T-helper 2 cell treated with Interferon-gamma antibody and Interleukin-4, amounts not matched to agents 100 ng/mL and 5 ng/mL, for 36 hours (primary cell): ENCODE results near the gene FAM43A. TPM values are rescaled to one million over a fixed set of nuclear protein-coding genes. Genes with fewer than 3 reads are reported as not detected.

ENCODE experiments used
- intact Hi-C: fragments of 100-400 bp; cut with micrococcal nuclease; formaldehyde crosslinking; loops from one replicate; pipeline ENCODE4 v1.15.1; 2023
- total RNA-seq: library from RNA; stranded (reverse); gene quantifications from 2 replicates; pipeline ENCODE4 v1.2.3, GENCODE V29; 2022

Gene FAM43A, protein sequence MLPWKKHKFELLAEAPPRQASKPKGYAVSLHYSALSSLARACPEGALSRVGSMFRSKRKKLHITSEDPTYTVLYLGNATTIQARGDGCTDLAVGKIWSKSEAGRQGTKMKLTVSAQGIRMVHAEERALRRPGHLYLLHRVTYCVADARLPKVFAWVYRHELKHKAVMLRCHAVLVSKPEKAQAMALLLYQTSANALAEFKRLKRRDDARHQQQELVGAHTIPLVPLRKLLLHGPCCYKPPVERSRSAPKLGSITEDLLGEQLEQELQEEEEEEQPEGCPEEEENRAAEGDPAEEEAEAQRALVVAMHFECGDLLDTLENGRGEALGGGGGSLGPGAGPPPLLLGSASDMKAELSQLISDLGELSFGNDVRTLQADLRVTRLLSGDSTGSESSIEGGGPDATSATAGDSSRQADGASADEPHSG
- 2.4 and 2.5 TPM in 2 replicates for total RNA-seq

DNA sequence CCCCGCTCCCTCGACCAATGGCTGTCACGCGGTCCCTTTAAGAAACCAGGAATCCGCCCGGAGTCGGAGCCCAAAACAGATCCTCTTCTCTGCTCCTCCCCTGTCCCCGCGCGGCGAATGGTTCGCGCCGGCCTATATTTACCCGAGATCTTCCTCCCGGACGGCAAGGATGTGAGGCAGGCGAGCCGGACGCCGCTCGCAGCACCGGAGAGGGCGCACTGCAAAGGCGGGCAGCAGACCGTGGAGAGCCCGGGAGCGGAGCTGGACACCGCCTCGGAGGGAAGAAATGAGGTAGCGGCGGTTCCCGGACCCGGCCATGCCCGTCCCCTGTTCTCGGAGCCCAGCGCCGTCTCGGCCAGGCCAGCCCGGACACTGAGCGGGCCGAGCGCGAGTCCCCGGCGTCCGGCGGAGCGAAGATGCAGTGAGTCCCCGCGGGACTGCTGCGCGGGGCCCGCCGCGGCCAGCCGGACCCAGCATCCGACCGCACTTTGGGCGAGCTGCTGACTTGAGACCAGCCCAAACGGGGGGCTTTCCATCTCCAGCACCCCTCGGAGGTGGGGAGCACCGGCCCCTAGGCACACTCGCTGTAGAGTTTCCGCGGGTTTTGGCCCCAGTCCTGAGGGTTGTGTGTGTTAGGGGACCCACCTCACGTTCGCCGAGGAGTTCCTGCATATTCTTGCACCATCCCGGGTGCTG, at the start of gene FAM43A:
FAM43A (plus strand) TSS at position 166 of the 696 bp plus-strand sequence. CDS start 944 bp downstream, outside the sequence.
- intact Hi-C loops, result loop anchor here (1.0 to 5.0 kb wide), 4 partner anchors 14 to 584 kb away; partner anchors contain the start of genes HES1 and LSG1

DNA sequence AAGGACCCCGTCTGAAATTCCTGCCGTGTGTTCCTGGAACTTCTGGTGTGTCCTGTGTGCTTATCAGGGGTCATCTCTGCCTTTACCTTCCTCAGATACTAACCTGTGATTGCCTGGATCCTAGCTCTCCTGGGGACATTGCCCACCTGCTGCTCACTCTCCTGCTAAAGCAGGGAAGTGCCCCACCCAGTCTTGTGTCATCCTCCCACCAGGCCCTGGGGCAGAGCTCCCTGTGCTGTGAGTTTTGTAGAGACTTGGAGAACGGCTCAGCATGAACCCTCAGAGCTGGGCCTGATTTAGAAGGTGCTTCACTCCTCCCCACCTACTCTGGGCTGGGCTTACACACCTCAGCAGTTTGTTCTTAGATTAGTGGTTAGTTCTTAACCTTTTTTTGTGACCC, 48.6 kb upstream of the FAM43A start:
- intact Hi-C loops, result no loop called here

DNA sequence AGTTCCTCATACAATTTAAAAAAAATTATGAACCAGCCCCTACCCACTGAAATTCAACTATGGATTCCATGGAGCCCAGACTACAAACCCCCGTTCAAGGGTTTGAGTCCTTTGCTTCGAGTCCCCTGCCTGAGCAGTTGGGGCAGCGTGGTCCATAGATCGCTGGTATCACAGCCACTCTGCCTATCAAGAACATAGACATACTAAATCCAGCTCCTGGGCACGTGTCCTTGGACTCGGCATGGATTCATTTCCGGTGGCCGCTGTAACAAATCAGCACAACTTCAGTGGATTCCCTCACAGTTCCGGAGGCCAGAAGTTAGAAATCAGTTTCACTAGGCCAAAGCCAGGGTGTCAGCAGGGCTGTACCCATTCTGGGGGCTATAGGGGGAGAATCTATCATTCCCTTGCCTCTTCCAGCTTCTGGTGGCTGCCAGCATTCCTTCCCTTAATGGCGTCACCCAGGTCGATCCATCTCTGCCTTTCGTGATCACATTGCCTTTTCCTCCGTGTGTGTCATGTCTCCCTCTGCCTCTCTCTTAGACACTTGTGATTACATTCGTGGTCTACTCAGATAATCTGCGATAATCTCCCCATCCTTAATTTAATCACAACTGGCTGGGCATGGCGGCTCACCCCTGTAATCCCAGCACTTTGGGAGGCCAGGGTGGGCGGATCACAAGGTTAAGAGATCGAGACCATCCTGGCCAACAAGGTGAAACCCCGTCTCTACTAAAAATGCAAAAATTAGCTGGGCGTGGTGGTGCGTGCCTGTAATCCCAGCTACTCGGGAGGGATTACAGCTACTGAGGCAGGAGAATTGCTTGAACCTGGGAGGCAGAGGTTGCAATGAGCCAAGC, 47.9 kb upstream of the FAM43A start:
- intact Hi-C loops, result no loop called here

DNA sequence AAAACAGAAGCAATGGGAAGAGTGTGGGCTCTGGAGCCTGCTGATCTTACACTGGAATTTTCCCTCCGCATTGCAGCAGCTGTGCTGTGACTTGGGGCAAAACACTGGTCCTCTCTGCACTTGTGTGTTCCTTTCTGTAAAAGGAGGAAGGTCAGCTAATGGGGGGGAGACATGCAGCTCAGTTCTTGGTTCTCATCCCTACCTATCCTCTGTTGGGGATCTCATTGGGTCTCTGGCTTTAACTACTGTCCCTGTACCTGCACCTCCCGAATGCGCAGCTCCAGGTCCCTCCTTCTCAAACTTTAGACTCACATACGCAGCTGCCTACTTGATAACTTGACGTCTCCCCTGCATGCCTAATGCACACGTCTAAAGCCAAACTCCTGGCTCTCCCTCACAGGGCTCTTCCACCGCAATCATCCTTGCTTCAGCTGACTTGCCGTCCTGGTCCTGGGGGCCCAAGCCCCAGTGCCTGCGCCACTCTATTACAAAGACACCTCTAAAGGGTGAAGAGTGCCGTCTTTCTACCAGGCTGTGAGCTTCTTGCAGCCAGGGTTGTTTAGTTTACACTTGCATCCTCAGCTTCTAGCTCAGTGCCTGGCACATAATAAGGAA, 46.6 kb upstream of the FAM43A start:
- intact Hi-C loops, result no loop called here

DNA sequence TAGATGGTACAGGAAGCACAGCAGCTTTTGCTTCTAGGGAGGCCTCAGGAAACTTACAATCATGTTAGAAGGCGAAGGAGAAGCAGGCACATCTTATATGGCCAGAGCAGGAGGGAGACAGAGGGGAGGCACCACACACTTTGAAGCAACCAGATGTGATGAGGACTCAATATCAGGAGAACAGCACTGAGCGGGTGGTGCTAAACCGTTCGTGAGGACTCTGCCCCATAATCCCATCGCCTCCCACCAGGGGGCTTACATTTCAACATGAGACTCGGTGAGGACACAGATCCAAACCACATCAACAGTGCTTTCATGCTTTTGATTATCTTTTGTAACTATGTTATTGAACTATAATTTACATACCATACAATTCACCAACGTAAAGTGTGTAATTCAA, 44.9 kb upstream of the FAM43A start:
- intact Hi-C loops, result no loop called here

DNA sequence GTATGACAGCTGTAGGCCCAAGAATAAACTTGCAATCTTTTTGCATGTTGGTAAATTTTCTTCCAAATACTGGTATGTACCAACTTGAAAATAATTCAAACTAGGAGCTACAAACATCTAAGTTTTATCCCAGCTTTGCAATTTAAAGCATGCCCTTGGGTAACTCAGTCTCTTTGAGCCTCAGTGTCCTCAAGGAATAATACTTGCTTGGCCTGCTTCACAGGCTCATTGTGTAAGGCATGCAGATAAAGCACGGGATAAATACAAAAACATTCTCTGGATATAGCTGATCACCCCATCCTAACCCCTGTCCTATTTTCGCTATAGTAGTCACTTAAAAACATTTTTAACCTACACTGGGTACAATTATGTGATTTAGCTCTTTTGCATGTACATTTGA, 42.9 kb upstream of the FAM43A start:
- intact Hi-C loops, result no loop called here

DNA sequence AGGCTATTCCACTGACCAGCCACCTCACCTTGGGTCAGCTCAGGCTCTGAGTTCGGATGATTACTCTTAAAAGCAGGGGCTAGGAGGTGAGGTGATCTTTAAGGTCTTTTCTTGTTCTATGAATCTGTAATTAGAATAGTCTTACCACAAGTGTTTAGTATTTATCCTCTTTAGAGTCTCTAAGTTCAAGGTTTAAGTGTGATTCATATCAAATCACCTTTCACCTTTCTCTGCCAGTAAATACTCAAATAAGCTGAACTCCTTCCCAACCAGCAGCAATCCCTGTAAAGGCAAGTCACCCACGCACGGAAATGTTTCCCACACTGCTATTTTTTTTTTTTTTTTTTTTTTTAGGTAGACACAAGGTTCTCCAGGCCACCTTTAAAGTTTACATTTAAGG, 37.9 kb upstream of the FAM43A start:
- intact Hi-C loops, result no loop called here

DNA sequence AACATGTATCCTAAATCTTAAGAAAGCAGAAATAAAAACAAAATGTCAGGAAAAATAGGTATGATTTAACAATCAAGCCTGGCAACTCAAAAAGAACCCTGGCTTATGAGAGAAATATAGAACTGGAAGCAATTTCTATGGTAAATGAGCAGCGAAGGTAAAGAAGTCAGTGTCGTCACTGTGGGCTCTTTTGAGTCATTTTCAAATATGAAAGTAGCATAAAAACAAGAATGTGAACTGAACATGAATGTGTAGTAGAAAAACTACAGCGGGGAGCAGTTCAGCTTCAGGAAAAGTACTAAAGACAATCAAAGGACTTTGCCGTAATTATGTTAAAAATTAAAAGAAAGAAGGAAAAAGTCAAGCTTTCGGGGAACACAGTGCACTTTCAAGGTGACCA, 31.2 kb upstream of the FAM43A start:
- intact Hi-C loops, result no loop called here

DNA sequence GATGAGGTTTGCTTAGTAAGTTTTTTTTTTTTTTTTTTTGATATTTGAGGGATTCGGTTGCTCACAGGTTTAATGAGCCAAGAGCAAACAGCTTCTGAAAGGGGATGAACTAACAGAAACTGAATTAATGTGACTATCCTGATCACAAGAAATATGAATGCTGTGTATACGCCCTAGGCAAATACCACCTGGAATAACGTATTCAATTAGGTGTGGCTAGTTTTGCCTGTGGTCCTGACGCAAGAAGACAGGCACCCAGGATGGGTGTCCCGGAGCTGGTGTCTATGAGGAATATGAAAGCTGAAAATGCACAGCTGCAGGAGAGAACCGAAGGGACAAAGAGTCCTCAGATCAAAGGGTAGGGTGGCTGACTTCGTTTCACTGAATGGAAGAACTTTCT, 28.2 kb upstream of the FAM43A start:
- intact Hi-C loops, result no loop called here

DNA sequence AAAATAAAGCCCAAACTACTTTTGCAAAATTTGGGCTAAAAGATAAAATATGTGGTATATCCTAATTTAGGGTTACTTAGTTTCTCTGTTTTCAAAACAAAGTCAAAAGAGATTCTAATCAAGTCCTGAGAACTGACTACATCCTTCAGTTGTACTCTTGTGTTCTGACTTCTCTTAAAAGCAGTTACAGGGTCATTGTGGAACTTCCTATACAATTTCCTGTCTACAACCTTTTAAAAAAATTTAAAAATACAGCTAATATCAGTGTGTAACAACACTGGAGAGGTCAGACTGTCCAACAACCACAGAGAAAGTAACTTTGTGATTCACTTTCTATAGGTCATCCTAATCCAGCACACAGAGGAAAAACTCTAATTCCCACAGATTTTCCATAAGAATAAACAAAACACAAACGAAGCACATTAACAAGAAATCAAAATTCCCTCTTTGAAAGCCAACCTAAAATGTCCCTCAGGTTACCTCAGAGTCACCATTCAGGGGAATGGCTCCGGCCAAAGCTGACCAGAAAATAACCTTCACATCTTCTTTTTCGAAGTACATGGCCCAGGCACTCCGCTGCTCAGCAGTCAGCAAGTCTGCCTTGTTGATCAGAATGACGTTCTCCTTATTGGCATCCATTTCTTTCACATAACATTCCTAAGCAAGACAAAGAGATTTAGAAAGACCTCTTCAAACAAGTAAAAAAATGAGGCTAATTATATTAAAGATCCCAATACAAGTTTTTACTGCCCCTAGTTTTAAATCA, 27.0 kb upstream of the FAM43A start:
- intact Hi-C loops, result no loop called here

DNA sequence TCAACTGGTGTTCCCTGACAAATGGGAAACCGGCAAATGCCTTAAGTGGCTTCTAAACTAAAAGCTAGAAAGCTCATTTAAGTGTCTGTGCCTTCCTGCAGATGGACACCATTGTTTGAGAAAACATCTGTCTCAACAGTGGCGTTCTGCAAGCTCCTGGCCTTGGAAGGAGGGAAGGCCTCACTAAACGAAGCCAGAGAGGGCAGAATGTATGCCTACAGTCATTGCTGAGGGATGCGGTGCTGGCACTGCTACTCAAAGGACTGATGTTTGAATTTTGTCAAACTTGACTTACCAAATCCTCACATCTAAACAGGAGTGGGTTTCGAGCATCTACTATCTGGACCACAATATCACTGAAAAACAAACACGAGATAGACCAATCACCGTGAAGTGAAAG, 25.9 kb upstream of the FAM43A start:
- intact Hi-C loops, result no loop called here

DNA sequence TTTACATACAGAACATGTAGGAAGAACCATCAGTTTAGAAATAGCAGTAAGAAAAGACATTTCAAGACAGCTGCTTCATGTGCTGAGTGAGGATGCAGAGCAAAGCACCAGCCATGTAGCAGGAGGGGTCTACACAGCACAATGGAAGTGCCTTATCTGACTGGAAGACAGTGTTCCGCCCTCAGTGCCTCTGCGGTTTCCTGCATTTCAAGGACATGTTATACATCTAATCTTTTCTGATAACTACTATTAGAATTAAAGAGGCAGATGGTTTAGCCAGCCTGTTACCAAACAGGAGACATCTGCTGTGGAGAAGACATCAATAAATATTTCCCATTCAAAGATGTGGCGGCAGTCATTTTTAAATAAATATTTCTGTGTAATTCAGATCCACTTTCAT, 24.3 kb upstream of the FAM43A start:
- intact Hi-C loops, result no loop called here

DNA sequence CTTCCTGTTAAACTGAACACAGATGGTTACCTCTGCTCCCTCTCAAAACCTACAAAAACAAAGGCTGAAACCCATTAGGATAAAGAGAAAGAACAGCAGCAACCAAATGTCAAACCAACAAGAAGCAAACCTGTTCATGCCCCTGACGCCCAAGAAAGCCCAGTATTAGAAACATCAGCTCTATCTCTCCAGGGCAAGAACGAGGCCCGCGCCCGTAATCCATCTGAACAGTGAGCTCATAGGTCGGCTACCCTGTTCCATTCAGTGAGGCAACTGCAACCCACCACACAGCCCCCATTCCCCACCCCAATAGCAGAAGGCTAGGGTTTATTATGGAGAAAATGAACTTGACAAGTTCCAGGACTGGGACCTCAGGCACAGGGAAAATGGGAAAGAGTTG, 23.7 kb upstream of the FAM43A start:
- intact Hi-C loops, result no loop called here

DNA sequence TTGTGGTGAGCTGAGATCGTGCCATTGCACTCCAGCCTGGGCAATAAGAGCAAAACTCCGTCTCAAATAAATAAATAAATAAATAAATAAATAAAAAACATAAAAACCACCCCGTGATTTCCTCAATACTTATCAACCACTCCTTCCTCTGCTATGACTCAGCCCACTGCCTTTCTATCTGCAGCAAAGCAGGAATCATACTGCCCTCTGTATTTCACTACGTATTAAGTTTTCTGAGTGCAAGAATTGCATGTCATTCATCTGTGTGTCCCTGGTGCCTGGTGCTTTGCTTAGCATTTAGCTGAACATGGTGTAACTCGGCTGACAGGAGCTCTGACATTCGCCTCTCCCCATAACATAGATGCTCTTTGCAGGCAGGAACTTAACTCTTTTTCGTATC, 20.8 kb upstream of the FAM43A start:
- intact Hi-C loops, result no loop called here

DNA sequence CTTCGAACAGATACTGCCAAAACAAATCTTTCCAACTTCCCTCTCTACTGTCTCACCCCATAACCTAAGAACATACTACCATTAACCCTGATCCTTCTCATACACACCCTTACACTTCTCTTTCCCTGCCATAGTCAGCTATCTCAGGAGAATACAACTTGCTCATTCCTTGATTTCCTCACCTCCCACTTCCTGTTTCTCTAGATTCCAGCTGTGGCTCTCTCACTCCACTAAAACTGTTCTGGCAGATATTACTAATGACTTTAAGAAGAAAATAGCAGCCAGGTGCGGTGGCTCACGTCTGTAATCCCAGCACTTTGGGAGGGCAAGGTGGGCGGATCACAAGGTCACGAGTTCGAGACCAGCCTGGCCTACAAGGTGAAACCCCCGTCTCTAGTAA, 18.3 kb upstream of the FAM43A start:
- intact Hi-C loops, result no loop called here

DNA sequence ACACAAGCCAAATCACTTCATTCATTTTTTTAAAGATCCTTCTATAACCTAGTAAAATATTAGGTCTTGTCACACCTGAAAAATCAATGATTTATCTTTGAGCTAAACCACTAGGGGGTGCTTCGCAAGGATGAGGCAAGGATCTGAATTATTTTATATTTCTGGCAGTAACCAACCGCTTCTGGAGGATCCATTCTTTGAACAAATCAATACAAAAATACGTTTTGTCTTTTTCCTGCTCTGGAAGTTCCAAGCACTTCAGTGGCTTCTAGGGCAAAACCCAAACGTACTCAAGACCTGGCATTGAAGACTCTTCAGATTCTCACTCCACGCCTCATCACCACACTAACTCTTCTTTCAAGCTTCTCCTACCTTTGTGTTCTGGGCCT, 14.2 kb upstream of the FAM43A start:
- intact Hi-C loops, result loop anchor here (1.0 to 5.0 kb wide), 5 partner anchors 39 to 871 kb away; partner anchors contain the start of genes ACAP2, PPP1R2 and TMEM44

DNA sequence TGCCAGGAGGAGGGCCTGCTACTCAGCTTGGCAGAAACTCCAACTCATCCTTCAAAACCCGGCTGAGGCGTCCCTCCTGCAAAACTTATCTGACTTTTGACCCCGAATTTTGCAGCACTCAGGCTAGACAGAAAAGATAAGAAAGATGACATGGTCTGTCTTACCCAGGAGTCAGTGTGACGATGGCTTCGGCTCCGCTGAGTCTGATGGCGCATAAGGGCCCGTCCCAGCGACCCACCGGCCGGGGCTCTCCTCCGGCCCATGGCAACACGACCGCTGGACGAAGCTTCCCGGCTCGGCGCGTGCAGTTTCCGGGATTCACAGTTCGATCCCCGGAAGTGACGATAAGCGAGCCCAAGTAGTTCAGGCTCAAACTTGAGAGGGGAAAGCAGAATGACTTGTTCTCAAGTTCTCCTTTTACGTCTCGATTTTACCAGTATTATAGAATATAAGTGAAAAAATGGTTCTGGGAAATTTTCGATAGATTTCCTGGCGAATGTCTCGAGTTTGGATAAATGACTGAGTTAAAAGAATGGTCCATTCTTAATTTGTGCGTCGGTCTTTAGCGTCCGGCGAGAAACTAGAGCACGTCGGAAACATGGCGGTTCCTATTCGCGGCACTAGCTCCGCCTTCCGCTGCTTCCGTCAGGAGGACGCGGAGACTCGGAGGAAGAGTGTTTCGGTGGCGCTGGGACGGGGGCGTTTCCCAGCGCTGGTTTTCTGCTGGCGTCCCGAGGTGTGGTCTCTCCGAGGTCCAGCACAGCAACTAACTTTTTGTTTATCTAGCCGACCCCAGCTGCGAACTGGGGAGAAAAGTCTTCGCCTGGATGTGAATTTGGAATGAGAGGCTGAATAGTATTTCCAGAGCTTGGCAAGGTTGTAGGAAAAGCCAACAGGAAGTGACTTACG, 13.5 kb upstream of the FAM43A start, which contains the start of gene LSG1:
LSG1 (minus strand) TSS at position 292 of the 909 bp plus-strand sequence; CDS start at position 263, 29 bp downstream.
- intact Hi-C loops, result loop anchor here (1.0 to 5.0 kb wide), 10 partner anchors 13 to 870 kb away; partner anchors contain the start of genes ACAP2, ATP13A3, FAM43A and PPP1R2

DNA sequence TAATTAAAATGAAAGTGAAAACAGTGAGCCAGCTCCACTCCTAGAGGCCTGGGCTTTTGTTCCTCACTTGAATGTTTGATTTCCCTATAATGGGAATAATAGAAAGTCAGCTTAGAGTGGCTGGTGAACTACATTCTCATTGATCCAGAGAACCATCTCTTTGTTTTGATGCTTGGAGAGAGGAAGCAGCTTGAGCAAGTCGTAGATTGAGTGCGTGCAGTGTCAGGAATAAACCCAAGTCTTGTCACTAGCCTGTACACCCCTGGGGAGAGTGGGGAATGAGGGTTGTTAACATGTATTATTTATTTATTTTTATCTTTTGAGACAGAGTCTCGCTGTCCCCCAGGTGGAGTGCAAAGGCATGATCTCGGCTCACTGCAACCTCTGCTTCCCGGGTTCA, 12.8 kb upstream of the FAM43A start:
- intact Hi-C loops, result loop anchor here (1.0 to 5.0 kb wide), 9 partner anchors 12 to 869 kb away; partner anchors contain the start of genes ACAP2, ATP13A3, FAM43A and PPP1R2

DNA sequence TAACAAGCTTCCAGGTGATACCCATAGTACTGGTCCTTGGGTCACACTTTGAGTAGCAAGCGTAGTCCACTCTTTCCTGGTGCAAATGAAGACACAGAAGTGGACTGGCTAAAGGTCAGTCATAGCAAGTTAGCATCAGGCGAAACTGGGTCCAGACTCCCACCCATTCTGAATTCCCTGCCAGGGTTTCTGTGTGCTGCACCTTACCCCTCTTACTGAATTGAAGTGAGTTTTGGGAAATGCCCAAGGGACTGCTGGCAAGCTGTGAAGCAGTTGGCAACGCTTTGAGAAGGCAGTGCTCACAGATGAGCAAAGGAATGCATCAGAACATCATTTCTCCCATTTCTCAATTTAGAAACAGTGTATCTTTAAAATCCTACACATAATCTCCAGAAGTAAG, 11.9 kb upstream of the FAM43A start:
- intact Hi-C loops, result loop anchor here (5.0 kb wide), 4 partner anchors 41 to 869 kb away; partner anchors contain the start of genes ACAP2, PPP1R2 and TMEM44
